A673 (cell line): ENCODE measurements around the gene ACSL3. TPM values are rescaled to one million over a fixed set of nuclear protein-coding genes. Genes with fewer than 3 reads are reported as not detected.

Source experiments
- BruUV-seq: library from RNA; stranded (reverse); fragments of 400-500 nt; replicated peaks from 2 replicates; lab custom pipeline; 2021; lab: Mats Ljungman, UMichigan
- CTCF ChIA-PET: fragments of 300-600 bp; sonication (Branson Sonifier 250); formaldehyde crosslinking; loops from one replicate; lab custom pipeline; 2022; ENCODE audit warnings: antibody characterized with exemption; lab: Charles Lee
- POLR2A ChIA-PET: fragments of 300-600 bp; sonication (Branson Sonifier 250); formaldehyde crosslinking; loops from one replicate; lab custom pipeline; 2022; ENCODE audit warnings: antibody characterized with exemption; ENCODE audit not compliant: low non-redundant PET; lab: Charles Lee
- DNase-seq: peaks from one replicate; pipeline ENCODE4 v3.0.0-alpha.2; 2015; ENCODE audit warnings: low spot score
- H3K27ac ChIP-seq: fragments of 200-600 bp; sonication (generic); 2 replicates; pipeline ENCODE4 v1.5.1; 2016; ENCODE audit warnings: mixed run types, low read depth, mild to moderate bottlenecking, mixed read lengths, antibody characterized with exemption, low read length; ENCODE audit not compliant: poor library complexity, severe bottlenecking
- H3K27me3 ChIP-seq: fragments of 200-600 bp; sonication (generic); replicated peaks from 2 replicates; pipeline ENCODE4 v1.6.1; 2017; ENCODE audit warnings: mixed run types, low read depth, mild to moderate bottlenecking, mixed read lengths, antibody characterized with exemption, low read length; ENCODE audit not compliant: insufficient read depth, poor library complexity
- H3K36me3 ChIP-seq: fragments of 200-600 bp; sonication (generic); 2 replicates; pipeline ENCODE4 v1.6.1; 2016; ENCODE audit warnings: mixed run types, mild to moderate bottlenecking, mixed read lengths, antibody characterized with exemption, low read length; ENCODE audit not compliant: insufficient read depth, poor library complexity, severe bottlenecking
- H3K4me1 ChIP-seq: fragments of 200-600 bp; sonication (generic); 2 replicates; pipeline ENCODE4 v1.6.1; 2017; ENCODE audit warnings: mixed run types, mild to moderate bottlenecking, mixed read lengths, antibody characterized with exemption, low read length; ENCODE audit not compliant: insufficient read depth, poor library complexity, severe bottlenecking
- H3K4me3 ChIP-seq: fragments of 200-600 bp; sonication (generic); 2 replicates; pipeline ENCODE4 v1.5.1; 2016; ENCODE audit warnings: low read depth, mixed run types, mild to moderate bottlenecking, mixed read lengths, low read length; ENCODE audit not compliant: poor library complexity, severe bottlenecking
- H3K9me3 ChIP-seq: fragments of 200-600 bp; sonication (generic); 2 replicates; pipeline ENCODE4 v1.6.1; 2016; ENCODE audit warnings: mixed run types, low read depth, mild to moderate bottlenecking, mixed read lengths, antibody characterized with exemption, low read length; ENCODE audit not compliant: poor library complexity, severe bottlenecking
- CTCF ChIP-seq: fragments of 300-800, 200-600 bp; sonication (generic); conservative IDR thresholded peaks from 2 replicates; pipeline ENCODE4 v1.5.1; 2017; ENCODE audit warnings: low read depth, mild to moderate bottlenecking, antibody characterized with exemption, low read length, moderate library complexity, mixed read lengths
- EZH2 ChIP-seq: fragments of 200-600 bp; sonication (generic); IDR thresholded peaks from 2 replicates; pipeline ENCODE4 v1.6.1; 2017; ENCODE audit warnings: borderline replicate concordance, low read depth, mild to moderate bottlenecking, mixed read lengths, antibody characterized with exemption, low read length; ENCODE audit not compliant: poor library complexity, severe bottlenecking
- intact Hi-C: fragments of 100-400 bp; cut with micrococcal nuclease; formaldehyde crosslinking; loops from one replicate; pipeline ENCODE4 v1.10.0; 2022; ENCODE audit not compliant: unreplicated experiment
- total RNA-seq: library from RNA; stranded (reverse); gene quantifications from 2 replicates; pipeline ENCODE4 v1.2.3, GENCODE V29; 2021

The ACSL3 gene
- total RNA-seq, 1 experiment from 2014 or later = 163 TPM

- no peak for DNase-seq
- intact Hi-C loops = no loop called here
- CTCF ChIA-PET = no interaction called here
- Histone ChIP-seq H3K36me3 (peaks cover 24% of the 10 kb centered on the region), H3K4me3 (no peak overlapping the region), H3K27me3 (no peaks in the 10 kb centered on the region), H3K4me1 (peaks cover 28% of the 10 kb centered on the region), H3K9me3 (peaks cover 8% of the 10 kb centered on the region), H3K27ac (no peak overlapping the region)
- TF ChIP-seq CTCF = no peak
- TF ChIP-seq EZH2 = no peak
- POLR2A ChIA-PET = no interaction called here
- BruUV-seq = no TSS peak
Measured at GRCh38 chr2:222942977-222943376, 82.1 kb downstream of the ACSL3 start.

GRCh38 chr2:222943820-222944219 is 83.0 kb downstream of the ACSL3 start:
- no peaks in the 10 kb centered on the region for H3K9me3 ChIP-seq
- DNase-seq = no peak
- intact Hi-C loops = no loop called here
- TF ChIP-seq EZH2 (no peak), CTCF (no peak)
- peaks cover 28% of the 10 kb centered on the region for H3K4me1 ChIP-seq
- no peak overlapping the region for H3K4me3 ChIP-seq
- H3K27me3 ChIP-seq = no peaks in the 10 kb centered on the region
- BruUV-seq = no TSS peak
- ChIA-PET CTCF (no interaction called here), POLR2A (interaction anchor here (0.5 to 0.6 kb wide), 2 partner anchors 100 to 307 kb away, joined by 3 to 4 read pairs; no protein-coding TSS in a partner anchor)
- H3K36me3 ChIP-seq = peaks cover 16% of the 10 kb centered on the region
- H3K27ac ChIP-seq = no peak overlapping the region

GRCh38 chr2:222944552-222944951 is 83.7 kb downstream of the ACSL3 start:
- ChIA-PET CTCF (no interaction called here), POLR2A (interaction anchor here (0.6 kb wide), 2 partner anchors 238 to 307 kb away, joined by 3 to 4 read pairs; no protein-coding TSS in a partner anchor)
- no peak for DNase-seq
- BruUV-seq = no TSS peak
- peaks cover 28% of the 10 kb centered on the region for H3K4me1 ChIP-seq
- intact Hi-C loops = no loop called here
- H3K9me3 ChIP-seq = no peaks in the 10 kb centered on the region
- H3K27ac ChIP-seq = no peak overlapping the region
- no peaks in the 10 kb centered on the region for H3K27me3 ChIP-seq
- TF ChIP-seq CTCF (no peak), EZH2 (no peak)
- H3K36me3 ChIP-seq = peaks cover 11% of the 10 kb centered on the region
- no peak overlapping the region for H3K4me3 ChIP-seq
